NCI-H526 treated with DMSO at 0.1 percent for 48 hours (cell line): ENCODE data around the gene COL27A1.

Experiments
- DNase-seq: peaks from one replicate; lab custom pipeline; 2025; lab: John Stamatoyannopoulos, UW

The COL27A1 gene

DNA sequence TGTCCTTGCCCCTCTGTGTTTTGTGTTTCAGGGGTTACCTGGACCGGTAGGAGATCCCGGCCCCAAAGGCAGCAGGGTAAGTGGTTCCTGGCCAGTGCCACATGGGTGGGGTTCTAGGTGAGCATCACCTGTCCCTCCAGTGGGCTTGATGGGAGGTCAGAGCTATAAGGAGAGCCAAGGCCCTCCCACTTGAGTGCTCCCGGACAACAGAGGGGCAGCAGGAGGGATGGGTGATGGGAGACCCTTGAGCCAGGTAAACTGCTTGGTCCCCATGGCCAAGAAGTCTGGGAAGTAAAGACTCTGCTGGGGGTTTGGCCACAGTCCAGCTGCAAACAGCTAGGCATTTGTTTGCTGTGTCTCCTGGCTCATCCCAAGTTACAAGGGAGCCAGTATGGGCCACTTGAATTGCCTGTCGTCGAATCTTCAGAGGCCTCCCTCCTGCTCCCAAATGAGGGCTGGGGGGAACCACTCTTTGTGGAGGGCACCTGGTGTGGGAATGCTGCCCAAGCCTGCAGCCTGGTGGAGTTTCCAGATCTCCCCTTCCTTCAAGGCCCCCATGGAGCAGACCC, 51.0 kb downstream of the COL27A1 start:
- DNase-seq = no peak

DNA sequence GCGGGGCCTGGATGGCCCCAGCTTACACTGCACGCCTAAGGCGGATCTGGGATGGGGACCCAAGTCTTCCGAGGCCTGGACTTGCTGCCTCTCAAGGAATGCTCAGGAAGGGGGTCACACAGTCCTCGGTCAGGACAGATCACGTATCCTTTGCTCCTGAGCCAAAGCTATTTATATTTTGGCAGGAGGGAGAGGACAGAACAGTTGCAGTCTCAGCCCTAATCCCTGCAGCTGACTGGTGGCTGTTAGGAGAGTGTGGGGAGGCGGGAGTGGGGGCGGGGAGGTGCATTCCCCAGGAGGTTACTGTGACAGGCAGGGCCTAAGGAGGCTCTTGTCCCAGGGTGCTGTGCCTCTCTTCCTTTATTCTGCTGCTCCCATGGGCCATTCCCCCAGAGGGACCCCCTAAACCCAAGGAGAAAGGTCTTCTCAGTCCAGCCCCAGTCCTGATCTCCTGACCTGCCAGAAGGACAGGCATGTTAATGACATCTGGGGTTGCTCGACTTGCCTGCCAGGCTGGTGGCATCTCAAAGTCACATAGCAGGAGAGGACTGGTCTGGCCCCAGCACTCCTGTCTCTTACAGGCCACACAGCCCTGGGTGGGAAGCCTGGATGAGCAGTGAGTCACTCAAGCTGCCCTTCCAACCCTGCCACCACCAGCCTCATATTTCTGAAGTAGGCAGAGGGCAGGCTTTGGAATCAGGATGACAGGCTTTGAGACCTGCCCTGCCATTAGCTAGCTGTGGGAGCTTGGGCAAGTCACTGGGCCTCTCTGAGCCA, 51.9 kb downstream of the COL27A1 start:
- no peak for DNase-seq

DNA sequence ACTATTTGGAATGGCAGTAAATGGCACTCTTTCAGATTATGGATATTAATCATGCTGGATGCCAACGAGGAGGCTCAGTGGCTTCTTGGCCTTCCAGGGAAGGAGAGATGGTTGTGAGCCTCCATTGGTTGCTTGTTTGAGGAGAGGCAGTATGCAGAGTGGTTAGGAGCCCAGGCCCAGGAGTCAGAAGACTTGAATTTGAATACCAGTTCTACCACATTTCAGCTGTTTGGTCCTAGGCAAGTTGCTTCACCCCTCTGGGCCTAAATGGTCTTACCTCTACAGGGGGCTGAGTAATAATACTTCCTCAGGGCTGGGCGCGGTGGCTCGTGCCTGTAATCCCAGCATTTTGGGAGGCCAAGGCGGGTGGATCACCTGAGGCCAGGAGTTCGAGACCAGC, 52.5 kb downstream of the COL27A1 start:
- DNase-seq = no peak

DNA sequence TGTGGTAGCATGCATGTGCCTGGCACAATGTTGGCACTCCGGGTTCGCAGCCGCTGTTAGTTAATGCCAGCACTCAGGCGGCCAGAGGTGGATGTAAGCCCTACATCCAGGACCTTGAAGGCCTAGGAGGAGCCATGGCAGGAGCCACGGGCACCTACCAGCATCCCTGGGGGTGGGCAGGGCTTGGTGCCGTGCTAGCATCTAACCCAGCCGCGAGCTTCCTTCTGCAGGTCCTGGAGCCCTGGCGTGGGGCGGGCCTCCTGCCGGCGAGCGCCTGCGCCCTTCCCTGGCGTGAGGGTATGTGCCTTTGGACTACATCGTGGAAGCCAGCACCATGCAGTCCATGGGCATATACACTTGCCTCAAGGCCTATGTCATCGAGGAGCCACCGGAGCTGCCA, 53.8 kb downstream of the COL27A1 start:
- no peak for DNase-seq

DNA sequence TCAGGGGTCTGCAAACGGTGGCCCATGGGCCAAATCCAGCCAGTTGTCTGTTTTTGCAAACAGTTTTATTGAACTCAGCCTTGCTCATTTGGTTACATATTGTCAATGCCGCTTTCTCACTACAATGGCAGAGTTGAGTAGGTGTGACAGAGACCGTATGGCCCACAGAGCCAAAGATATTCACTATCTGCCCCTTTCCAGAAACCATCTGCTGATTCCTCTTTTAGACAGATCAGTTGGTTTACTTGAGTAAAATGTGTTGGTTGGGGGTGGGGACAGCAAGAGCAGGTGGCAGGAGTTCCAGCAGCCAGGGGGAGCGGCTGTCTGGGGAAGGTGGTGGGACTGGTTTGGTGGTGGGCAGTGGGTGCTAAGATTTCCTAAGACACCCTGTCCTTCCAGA, 54.8 kb downstream of the COL27A1 start:
- DNase-seq = no peak

DNA sequence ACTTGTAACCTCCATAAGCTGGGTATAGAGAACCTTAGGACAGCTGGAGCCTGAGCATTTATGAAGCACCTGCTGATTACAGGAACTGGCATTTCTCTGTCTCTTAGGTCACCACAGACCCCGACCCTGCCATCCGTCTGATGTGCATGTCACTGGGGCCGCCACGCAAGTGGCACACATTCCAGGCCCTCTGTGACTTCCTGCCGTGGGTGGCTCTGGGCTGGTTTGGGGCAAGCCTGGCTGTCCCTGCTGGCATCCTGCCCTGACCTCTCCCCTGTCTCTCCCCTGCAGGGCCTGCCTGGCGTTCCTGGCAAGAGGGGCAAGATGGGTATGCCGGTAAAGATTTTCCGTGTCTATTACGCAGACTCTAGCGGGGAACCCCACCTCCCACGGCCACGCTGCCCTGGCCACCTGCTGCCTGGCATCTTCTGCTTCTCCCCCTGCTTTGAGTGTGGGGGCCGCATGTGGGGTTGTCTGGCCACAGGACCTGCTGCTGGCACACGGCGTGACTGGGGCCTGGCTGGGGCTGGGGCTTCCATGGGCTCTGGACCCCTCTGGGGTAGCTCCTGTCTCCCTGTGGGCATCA, 55.4 kb downstream of the COL27A1 start:
- no peak for DNase-seq

DNA sequence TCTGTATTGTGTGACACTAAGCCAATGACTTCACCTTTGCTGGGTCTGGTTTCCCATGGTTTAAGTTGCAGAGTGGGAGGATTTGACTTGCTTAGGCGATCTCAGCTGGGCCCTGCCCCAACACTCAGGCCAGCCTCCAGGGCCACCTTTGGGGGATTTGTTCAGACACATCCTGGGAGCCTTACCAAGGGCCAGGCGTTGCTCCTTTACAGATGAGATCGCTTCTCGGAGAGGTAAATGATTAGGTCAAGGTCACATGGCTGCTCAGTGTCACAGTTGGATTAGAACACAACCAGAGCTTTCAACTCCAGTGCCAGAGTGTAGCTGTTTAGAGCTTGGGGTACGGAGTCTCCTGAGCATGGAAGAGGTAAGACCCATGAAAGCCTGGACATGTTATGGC, 57.5 kb downstream of the COL27A1 start:
- no peak for DNase-seq

DNA sequence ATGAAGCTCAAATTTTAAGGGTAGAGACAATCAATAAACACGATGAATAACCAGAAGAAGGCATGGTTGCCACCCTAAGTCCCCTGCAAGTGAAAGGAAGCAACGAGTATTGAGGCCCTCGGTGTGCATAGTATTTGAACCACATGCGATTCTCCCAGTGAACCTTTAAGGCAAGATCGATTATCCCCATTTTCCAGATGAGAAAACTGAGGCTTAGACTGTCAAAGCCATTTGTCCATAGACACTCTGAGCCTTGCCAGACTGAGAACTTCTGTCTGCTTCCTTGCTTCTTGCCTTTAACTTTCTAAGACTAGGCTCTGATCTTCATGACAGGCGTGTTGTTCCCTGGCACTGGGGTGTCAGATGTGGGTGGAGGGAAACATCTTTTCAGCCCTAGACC, 58.2 kb downstream of the COL27A1 start:
- DNase-seq = no peak

DNA sequence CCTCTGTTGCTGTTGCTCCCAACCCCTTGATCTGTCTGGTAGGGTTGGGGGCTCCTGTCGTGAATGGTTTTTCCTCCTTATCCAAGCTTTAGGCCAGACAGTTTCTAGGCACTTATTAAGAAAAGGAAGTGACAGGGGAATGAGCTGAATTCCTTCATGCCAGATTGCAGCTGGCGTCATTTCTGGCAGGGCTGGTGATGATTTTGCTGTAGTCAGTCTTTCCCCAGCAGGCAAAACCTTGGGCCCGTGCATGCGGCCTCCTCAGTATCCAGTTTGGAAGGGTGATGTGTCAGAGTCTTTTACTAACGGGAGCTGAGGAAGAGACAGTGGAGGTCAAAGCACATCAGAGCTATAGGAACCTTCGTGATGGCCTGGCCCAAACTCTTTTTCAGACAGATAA, 58.8 kb downstream of the COL27A1 start:
- no peak for DNase-seq

DNA sequence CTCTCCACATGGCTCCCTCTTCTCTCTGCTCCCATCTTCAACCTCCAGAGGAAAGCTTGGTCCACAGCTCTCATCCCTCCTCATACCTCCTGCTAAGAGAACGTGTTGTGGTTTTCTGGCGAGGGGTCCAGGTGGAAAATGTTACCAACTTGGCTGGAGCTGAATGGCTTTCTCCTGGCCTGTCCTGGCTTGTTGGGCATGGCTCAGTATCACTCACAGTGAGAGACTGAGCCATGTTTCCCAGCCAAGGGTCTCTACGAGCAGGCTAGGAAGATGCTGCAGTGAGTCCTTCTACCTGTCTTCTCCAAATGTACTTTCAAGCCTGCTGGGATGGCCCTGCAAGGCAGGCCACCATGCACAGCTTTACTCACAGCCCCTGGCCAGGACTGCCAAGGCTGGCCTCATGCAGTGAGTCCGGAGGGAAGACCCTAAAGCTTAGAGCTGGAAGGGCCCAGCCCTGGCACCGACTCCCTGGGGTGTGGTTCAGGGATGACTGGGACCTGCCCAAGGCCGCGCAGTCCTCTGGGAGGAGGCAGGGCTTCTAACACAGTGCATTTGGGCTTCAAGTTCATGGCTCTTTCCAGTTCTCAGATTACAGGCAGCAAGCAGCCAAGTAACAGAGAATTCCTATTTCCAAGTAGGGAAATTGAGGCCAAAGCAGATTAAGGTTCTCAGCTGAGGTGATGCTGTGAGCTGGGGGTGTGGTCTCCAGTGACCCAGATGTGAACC, 59.5 kb downstream of the COL27A1 start:
- no peak for DNase-seq

DNA sequence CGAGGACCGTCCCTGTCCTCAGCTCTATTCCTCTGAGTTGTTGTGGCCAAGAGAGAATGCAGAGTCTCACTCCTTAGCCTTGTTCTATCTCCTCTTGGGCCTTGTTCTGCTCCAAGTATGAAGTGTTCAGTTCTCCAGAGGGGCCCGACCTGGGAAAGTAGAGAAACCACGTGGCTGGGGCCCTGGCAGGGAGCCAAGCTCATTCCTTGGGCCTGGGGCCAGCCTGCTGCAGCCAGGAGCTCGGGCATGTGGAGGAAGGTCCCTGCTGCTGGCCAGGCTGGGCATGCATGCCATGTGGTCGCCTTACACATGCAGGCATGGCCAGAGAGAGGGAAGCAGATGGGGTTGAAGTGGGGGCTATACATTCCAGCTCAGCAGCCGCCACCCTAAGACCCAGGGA, 60.7 kb downstream of the COL27A1 start:
- DNase-seq = no peak

DNA sequence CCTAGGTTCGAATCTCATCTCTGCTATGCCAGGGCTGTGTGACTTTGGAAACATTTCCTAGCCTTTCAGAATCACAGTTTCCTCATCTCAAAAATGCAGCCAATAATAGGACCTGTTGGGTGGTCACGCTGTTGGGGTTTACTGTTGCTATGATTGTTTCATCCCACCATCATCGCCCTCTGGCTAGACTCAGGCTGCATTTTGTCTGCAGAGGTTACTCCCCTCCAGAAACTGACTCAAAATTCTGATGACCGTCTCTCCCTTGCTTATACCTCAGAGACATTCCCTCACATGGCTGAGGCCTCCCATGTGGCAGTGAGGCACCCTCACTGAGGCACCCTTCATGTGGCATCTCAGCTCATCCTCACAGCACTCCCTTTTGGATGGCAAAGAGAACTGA, 61.6 kb downstream of the COL27A1 start:
- DNase-seq = no peak

DNA sequence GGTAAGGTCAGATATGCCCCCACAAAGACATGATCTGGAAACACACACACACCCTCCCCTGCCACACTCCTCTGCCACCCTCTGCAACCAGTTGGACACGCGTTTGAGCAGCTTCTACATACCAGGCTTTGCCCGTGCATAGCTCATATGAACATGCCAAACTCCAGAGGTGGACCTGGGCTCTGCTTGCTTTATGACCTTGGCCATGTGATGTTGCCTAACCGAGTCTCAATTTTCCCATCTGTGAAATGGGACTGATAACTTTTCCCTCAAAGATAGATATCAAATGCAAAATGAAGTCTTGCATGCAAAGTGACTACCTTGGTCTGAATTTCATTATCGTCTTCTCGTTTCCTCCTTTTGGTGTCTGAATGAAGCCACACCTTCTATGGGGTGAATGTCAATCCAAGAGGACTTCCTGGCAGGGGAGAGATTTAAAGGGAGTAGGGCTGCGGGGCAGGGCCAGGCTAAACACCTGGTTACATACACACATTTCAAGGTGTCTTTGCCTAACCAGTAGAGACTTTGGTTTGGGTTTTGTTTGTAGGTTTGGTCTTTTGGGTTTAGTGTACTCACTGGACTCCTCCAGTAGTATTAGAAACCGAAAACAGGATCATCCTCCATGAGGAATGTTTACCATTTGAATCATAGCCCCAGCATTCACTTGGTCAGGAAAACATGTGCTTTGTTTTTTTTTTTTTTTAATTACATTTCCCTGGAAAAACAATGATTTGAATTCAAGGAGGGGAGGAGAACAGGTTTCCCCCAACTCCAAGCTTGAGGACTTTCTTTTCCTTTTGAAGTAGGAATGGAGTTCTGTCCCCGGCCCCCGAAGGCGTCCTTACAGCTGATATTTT, 63.2 kb downstream of the COL27A1 start:
- no peak for DNase-seq

DNA sequence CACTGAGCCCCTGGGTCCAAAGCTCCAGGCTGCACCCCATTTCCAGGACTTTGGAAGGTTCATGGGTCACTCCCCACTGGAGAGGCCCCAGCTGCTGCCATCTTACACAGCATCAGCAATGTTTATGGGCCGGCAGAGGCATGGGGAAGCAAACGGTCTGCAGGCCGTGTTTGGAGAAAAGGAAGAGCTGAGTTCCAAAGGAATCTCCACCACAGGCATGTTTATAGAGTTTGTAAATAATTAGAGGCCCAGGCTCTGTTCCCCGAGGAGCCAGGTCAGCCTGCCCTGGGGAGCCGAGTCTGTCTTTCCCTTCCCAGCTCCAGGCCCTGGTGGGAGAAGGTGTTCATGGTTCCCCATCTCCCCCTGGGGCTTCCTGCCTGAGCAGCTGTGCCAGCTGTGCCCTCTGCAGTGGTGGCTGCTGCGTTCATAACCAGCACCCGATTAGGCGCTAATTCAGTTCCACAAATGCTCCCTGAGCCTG, 64.8 kb downstream of the COL27A1 start:
- no peak for DNase-seq

DNA sequence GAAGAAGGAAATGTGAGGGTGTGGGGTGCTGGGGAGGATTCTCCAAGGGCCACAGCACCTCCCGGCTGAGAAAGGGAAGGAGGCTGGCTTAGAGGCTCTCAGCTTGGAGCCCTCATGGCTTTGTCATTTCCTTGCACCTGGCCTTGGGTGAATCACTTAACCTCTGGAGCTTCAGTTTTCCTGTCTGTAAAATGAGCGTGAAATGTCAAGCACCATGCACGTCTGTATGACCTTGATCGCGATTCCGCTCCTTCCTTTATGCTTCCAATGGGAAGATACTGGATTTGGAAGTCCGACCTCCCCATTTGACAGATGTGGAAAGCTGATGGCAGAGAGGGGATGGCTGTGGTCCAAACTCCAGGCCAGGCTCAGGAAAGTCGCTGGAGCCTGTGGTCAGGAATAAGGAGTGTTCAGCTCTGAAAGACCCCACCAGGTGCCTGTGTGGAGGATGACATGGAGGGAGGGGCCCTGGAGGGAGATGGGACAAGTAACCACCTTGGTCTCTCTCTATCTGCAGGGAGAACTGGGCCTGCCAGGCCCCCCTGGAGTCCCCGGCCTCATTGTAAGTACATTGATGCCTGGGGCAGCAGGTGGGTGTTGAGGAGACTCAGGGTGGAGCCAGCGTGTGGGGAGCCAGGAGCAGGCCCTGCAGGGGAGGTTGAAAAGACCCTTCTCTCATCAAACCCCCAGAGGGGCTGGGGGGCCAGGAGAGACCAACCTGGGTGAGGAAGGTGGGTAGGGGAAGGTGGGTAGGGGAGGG, 66.5 kb downstream of the COL27A1 start:
- no peak for DNase-seq

DNA sequence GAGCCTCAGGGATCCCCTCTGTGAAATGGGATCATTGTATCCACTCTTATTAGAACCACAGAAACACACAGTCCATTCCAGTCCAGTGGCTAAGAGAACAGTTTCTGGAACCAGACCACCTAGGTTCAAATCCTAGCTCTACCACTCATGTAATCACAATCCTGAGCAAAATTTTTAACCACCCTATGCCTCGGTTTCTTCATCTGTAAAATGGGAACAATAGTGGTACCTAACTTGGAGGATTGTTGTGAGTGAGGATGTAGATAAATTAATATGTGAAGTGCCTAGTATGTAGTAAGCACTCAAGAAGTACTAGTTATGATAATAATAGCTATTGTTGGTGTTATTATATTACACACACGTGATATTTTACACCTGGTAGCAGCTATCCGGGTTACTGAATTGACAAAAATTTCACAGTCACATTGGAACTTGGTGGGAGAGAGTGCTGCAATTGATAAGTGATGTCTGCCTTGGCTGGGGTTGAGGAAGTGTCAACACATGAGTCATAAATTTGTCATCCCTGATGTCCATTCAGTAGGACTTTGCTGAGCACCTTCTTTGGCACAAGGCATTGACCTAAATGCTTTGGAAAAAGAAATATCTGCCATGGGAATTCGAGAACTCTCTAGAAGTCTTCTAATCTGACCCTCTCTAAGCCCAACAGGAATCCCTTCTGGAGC, 68.4 kb downstream of the COL27A1 start:
- no peak for DNase-seq

DNA sequence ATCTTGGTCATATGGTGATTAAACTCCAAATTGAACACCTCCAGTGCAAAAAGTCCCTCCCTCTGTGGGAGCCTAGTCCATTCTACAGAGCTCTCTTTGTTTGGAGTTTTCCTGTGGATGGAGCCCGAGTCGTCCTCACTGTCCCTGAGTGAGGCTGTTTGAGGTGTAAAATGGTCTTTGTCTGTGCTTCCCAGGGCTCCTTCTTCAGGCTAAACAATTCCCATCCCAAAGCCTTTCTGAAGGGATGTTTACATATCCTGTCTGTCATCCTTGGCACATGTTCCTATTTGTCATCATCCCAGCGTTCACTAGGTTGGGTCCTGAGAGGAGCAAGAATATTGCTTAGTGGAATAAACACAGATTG, 68.9 kb downstream of the COL27A1 start:
- DNase-seq = peak; percentile 5

DNA sequence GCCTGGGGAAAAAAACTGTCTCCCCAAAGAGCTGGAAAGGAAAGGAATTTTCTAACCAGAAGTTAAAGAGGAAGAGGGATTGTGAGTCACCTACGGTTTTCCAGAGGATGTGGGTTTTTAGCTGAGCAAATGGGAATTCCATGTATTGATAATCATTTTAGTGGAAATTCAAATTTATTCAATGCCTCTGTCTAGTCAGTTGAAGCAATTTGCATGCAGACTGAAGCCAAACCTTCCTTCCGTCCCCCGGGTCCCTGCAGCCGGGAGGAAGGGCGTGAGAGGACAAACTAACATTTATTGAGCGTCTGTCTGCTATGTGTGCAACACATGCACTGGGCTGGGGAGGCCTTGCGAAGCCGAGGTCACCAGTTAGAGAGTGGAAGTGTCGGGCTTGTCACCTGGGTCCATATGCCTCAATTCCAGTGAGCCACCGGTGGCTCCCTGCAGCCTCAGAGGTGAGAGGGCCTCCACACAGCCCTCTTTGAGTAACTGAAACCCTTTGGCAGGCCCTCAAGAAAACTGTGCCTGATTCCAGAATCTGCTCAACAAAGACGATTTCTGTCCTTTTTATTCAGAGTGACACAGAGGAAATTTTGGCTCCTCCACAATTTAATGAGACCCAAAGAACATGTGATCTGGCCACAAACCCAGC, 70.3 kb downstream of the COL27A1 start:
- DNase-seq = peak; percentile 71

DNA sequence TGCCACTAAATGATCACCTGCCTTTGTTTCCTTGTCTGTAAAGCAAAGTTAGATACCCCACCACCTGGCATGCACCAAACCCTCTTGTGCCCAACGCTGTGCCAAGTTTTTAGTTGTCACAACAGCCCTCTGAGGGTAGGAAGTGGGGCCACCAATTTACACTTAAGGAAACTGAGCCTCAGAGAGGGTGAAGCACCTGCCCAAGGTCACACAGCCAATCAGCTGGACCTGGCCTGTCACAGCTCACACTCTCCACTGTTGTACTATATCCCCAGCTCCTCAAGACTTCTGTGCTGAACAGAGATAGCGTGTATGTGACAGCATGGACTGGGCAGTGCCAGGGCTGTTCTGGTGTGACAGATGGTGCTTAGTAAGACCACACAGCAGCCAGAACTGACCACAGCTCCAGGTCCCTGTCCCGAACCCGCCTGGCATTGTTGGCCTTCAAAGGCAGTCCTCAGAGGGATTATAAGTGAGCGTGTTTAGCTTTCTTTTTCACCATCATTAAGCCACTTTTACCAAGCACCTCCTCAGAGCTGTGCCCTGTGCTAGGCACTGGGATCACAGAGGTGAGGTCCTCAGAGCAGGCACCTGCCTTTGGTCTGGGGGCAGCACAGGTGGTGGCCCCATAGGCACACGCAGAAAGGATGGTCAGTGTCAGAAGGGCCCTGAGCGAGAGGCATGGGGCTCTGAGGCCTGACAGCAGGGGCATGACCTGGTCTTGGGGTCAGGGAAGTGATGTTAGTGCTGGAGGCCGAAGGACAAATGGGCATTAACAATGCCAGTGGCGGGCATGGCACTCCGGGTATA, 71.1 kb downstream of the COL27A1 start:
- no peak for DNase-seq
